ENCODE results near the gene TEX9. TPM values are rescaled to one million over a fixed set of nuclear protein-coding genes. Genes with fewer than 3 reads are reported as not detected.

Gene TEX9
- total RNA-seq, 6 experiments from 2014 or later: 0.31 to 1.4 (median 0.65) TPM

GRCh38 chr15:56460947-56461346 is 95.7 kb downstream of the TEX9 start:
- intact Hi-C loops (cut with DNase I): no loop called here
- WGBS (ENCODE audit: insufficient coverage, low coverage, low lambda C conversion rate, missing lambda C conversion rate): 100% methylated on average over 2 of the region's 2 CpGs
- no peaks in the 10 kb centered on the region for H3K27me3 ChIP-seq
- H3K27ac ChIP-seq: no peak overlapping the region
- TF ChIP-seq POLR2A (IDR thresholded peaks at IDR 0.05) (no peak), CTCF (IDR thresholded peaks at IDR 0.05) (no peak)
- ATAC-seq (no peak), DNase-seq (no peak)
- no peak overlapping the region for H3K4me3 ChIP-seq
- no peaks in the 10 kb centered on the region for H3K9me3 ChIP-seq
- H3K4me1 ChIP-seq: peaks cover 0 to 14% (median 0%) of the 10 kb centered on the region in 4 donors
- H3K36me3 ChIP-seq: no peaks in the 10 kb centered on the region

GRCh38 chr15:56464893-56465520 is 99.8 kb downstream of the TEX9 start, which contains the start of gene MNS1:
MNS1 (minus strand) TSS chr15:56465137; CDS start chr15:56464972, 165 bp downstream.
- WGBS (ENCODE audit: insufficient coverage, low coverage, low lambda C conversion rate, missing lambda C conversion rate): 0% methylated on average over 11 of the region's 38 CpGs
- H3K4me1 ChIP-seq: peaks cover 0 to 10% (median 0%) of the 10 kb centered on the region in 4 donors
- ATAC-seq (peak; percentile 95 to 100 (median 99)), DNase-seq (peak; percentile 91 to 93 (median 93))
- no peaks in the 10 kb centered on the region for H3K27me3 ChIP-seq
- no peaks in the 10 kb centered on the region for H3K9me3 ChIP-seq
- TF ChIP-seq POLR2A (IDR thresholded peaks at IDR 0.05) (no peak), CTCF (IDR thresholded peaks at IDR 0.05) (no peak)
- intact Hi-C loops (cut with DNase I): no loop called here
- no peaks in the 10 kb centered on the region for H3K36me3 ChIP-seq
- H3K4me3 ChIP-seq: peak within 1 kb of the TSS; percentile 53 to 62 (median 58)
- H3K27ac ChIP-seq: peak within 1 kb of the TSS in 1 of 3 donors; percentile 16

GRCh38 chr15:56467616-56468015 is 102.4 kb downstream of the TEX9 start:
- H3K36me3 ChIP-seq: no peaks in the 10 kb centered on the region
- no peaks in the 10 kb centered on the region for H3K9me3 ChIP-seq
- H3K4me1 ChIP-seq: peaks cover 0 to 10% (median 0%) of the 10 kb centered on the region in 4 donors
- intact Hi-C loops (cut with DNase I): no loop called here
- no peak overlapping the region for H3K27ac ChIP-seq
- TF ChIP-seq CTCF (IDR thresholded peaks at IDR 0.05) (no peak), POLR2A (IDR thresholded peaks at IDR 0.05) (no peak)
- no peaks in the 10 kb centered on the region for H3K27me3 ChIP-seq
- H3K4me3 ChIP-seq: no peak overlapping the region
- DNase-seq (no peak), ATAC-seq (no peak)
- WGBS (ENCODE audit: insufficient coverage, low coverage, low lambda C conversion rate, missing lambda C conversion rate): 57% methylated on average over 3 of the region's 3 CpGs

GRCh38 chr15:56468401-56468800 is 103.2 kb downstream of the TEX9 start:
- DNase-seq: no peak
- ATAC-seq: peak; percentile 37 to 53 (median 48)
- 0% methylated on average over 2 of the region's 2 CpGs for WGBS (ENCODE audit: insufficient coverage, low coverage, low lambda C conversion rate, missing lambda C conversion rate)
- no peak for TF ChIP-seq CTCF (IDR thresholded peaks at IDR 0.05)
- no peak for TF ChIP-seq POLR2A (IDR thresholded peaks at IDR 0.05)
- Histone ChIP-seq H3K4me3 (peak overlapping the region in 2 of 3 donors; percentile 6 to 23), H3K27ac (peak overlapping the region in 1 of 3 donors; percentile 28), H3K27me3 (no peaks in the 10 kb centered on the region), H3K9me3 (no peaks in the 10 kb centered on the region), H3K4me1 (peaks cover 0 to 10% (median 0%) of the 10 kb centered on the region in 4 donors), H3K36me3 (no peaks in the 10 kb centered on the region)
- intact Hi-C loops (cut with DNase I): no loop called here

Measured in right lobe of liver (tissue), 6 donors.